Right ventricle myocardium superior (tissue), 1 donor: ENCODE measurements around the gene RUBCN. TPM values are rescaled to one million over a fixed set of nuclear protein-coding genes. Genes with fewer than 3 reads are reported as not detected.

Experiments used
- ATAC-seq: fragments of 200-7000 bp; cut with Tn5 transposase; one replicate; pipeline ENCODE4 v1.9.1; 2020; ENCODE audit warnings: mild to moderate bottlenecking; ENCODE audit not compliant: poor library complexity
- DNase-seq: peaks from one replicate; pipeline ENCODE4 v3.0.0-alpha.2; 2020
- intact Hi-C: fragments of 100-400 bp; cut with DNase I; formaldehyde crosslinking; loops from one replicate; pipeline ENCODE4 v1.11.2; 2022
- long read RNA-seq: library from polyadenylated mRNA; unstranded; transcript quantifications from one replicate; pipeline ENCODE4 v2.0.0, GENCODE V29; 2021
- total RNA-seq: library from RNA; stranded (reverse); fragmentation: NEBNext Ultra II Directional; extraction: Animal tissue kit (Norgen Biotek cat#: 25700); gene quantifications from one replicate; pipeline ENCODE4 v1.2.1, GENCODE V29; 2021
- donor health status: DM: no; HTN: yes; CAD: no; lungs with severe emphysema.

The RUBCN gene
- 15.1 TPM for total RNA-seq
- long read RNA-seq, partial matches to known transcripts: 0 of 4 reads
- long read RNA-seq, other reads (novel, unspliced or antisense): 3 of 4 reads

DNA sequence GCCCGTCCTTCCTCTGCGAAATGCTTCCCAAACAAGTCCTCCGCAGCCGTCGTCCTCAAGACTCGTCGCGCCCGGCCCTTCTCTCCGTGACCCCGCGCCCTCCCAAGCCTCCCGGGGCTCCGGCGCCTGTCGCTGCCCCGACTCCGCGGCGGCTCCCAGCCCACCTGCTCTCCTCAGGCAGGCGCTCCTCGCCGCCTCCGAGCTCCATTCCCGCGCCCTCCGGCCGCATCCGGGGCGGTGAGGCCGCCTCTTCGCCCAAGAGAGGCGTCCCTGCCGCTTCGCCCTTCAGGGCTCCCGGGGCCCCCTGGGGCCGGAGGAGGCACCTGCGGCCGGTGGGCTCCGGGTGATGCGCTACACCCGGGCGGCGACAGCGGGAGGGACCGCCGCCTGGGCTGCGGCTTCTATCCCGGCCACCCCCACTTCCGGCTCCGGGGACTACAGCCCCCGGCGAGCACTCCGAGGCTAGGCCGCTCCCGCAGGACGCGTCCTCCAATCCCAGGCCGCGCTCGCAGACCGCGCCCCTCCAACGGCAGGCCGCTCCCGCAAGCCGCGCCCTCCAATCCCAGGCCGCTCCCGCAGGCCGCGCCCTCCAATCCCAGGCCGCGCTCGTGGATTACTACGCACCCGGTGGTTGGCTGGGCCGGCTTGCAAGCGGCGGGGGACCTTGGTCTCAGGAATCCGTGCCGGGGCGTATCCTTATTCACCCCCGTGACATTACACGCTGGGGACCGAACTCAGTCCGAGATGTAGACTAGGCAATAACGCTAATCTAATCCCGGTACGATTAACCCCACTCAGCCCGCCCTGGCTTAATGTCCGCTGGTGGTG, at the start of gene RUBCN:
RUBCN (minus strand) TSS at position 414 of the 828 bp plus-strand sequence; CDS start at position 229, 185 bp downstream.
- ATAC-seq: peak; percentile 99
- intact Hi-C loops: no loop called here
- DNase-seq: peak; percentile 97

- no peak for DNase-seq
Measured at GRCh38 chr3:197784019-197784585, 47.4 kb upstream of the RUBCN start.

DNA sequence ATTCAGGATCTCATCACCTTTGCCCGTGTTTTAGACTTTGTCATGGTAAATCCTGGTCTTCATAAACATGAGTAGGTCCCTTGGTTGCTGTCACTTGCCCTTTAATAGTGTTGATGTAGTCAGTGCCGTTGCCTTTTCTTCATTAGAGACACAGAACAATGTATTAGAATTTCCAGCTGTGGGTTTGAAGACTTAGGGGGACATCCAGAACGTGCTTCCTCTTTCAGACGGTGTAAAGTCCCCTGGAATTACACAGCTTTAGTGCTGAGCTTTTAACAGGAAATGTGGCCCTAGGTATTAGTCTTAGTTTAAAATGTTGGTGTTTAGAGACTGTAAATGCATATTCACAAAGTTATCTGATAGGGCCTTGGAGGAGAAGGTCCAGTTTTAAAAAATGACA, 45.5 kb upstream of the RUBCN start:
- DNase-seq (no peak), ATAC-seq (no peak)
- intact Hi-C loops: no loop called here

More at GRCh38 chr3:197784019-197784585, 47.4 kb upstream of the RUBCN start:
- no peak for ATAC-seq
- intact Hi-C loops: no loop called here

GRCh38 chr3:197775317-197775716, 38.6 kb upstream of the RUBCN start:
- ATAC-seq (peak; percentile 15), DNase-seq (no peak)
- intact Hi-C loops: no loop called here

GRCh38 chr3:197761784-197762183, 25.1 kb upstream of the RUBCN start:
- DNase-seq (no peak), ATAC-seq (no peak)
- intact Hi-C loops: no loop called here

DNA sequence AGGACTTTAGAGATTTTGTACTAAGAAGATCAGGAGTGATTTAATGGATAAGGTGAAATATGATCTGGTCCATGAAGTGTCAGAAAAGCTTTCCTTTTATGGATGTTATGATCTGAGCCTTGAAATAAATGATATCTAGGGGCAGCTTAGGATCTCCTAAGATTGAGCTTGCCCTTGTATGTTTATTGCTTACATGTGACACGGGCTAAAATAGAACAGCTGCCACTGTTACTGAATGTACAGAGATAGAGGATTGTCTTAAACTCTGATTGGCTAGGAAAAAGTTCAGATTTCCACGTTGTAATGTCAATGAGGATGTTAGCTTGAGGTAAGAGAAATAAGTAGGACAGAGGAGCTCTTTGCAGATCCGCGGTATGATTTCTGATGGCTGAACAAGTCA, 21.8 kb upstream of the RUBCN start:
- ATAC-seq (peak; percentile 74), DNase-seq (no peak)
- intact Hi-C loops: no loop called here

DNA sequence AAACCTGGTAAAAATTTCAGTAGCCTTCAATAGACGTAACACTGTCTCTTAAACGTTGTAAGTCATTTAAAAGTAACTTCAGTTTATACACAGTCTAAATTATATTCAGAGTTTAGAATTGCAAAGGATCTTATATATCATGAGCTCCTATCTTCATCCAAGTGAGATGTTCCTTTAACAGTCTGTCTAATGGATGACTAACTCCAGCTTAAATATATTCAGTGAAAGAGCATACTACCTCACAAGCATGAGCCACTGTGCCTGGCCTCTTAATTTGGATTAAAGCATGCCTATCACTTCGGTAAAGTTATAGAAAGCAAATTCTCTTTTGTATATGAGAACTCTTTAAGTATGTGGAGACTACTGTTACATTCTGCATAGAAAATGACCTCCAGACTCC, 20.0 kb upstream of the RUBCN start:
- intact Hi-C loops: no loop called here
- DNase-seq (no peak), ATAC-seq (no peak)

DNA sequence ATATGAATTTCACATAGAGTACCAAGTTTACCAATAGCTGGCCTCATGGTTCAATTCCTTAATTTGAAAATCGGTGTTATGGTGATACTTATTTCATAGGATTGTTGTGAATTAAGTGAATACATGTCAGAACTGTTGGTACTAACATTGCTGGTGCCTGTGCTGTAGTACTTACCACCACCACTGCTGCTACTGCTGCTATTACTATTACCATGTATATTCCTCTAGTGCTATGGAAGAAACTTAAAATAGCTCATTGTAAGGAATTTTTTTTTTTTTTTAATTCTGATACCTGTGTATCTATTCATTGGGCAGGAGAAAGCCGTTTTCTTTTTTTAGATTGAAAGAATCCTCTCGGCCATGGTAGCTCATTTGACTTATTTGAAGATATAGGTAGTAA, 16.6 kb upstream of the RUBCN start:
- DNase-seq (no peak), ATAC-seq (no peak)
- intact Hi-C loops: no loop called here

GRCh38 chr3:197752107-197752506, 15.4 kb upstream of the RUBCN start:
- DNase-seq (no peak), ATAC-seq (no peak)
- intact Hi-C loops: no loop called here

- ATAC-seq (peak; percentile 5), DNase-seq (peak; percentile 79)
- intact Hi-C loops: no loop called here
Measured at GRCh38 chr3:197750858-197751737, 14.4 kb upstream of the RUBCN start.

GRCh38 chr3:197750396-197750831, 13.7 kb upstream of the RUBCN start:
- DNase-seq: peak; percentile 86
- intact Hi-C loops: no loop called here
- peak; percentile 76 for ATAC-seq

- ATAC-seq: peak; percentile 96
- intact Hi-C loops: no loop called here
Measured at GRCh38 chr3:197749601-197750395, 13.1 kb upstream of the RUBCN start, which contains the start of gene FYTTD1. FYTTD1 (plus strand) TSS chr3:197749883; CDS start chr3:197749972, 89 bp downstream.

GRCh38 chr3:197749315-197749600, 12.6 kb upstream of the RUBCN start:
- ATAC-seq (peak; percentile 23), DNase-seq (no peak)
- intact Hi-C loops: no loop called here

More at GRCh38 chr3:197749601-197750395, 13.1 kb upstream of the RUBCN start, which contains the start of gene FYTTD1:
- peak; percentile 96 for DNase-seq

DNA sequence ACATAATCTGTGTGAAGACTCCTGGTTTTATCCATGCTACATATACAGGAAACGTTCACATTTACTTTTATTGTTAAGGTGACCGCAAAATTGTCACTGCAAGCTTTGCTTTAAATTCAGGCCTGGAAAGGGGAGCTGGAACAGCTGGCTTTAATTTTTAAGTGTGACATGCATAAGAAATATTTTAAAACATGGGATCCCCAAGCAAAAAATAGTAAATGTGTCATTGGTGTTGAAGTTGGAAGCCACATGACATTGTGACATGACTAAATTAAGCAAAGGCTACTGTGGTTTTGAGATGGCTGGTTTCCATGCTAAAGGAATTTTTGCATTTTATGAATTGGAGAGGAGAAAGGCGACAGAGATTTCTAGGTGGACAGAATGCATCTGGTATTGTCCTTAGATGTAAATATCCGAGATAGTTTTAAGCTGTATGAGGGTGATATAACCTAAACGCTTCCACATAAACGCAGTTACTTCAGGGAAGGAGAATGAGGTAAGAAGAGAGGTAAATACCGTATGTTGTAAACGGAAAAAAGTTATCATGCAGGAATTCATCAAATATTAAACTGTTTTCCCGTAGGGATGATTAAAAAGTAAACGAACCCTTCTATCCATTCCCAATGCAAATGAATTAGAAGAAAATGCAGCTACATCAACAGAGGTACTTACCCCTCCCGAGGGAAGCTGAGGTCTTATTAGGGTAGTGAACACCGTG, 12.1 kb upstream of the RUBCN start:
- intact Hi-C loops: no loop called here
- ATAC-seq: no peak
- no peak for DNase-seq

- ATAC-seq (no peak), DNase-seq (no peak)
- intact Hi-C loops: no loop called here
Measured at GRCh38 chr3:197746801-197747237, 10.1 kb upstream of the RUBCN start.

- DNase-seq: no peak
- intact Hi-C loops: no loop called here
Measured at GRCh38 chr3:197746209-197746608, 9.5 kb upstream of the RUBCN start.

GRCh38 chr3:197742787-197743186, 6.1 kb upstream of the RUBCN start:
- intact Hi-C loops: no loop called here
- DNase-seq (no peak), ATAC-seq (no peak)

More at GRCh38 chr3:197746209-197746608, 9.5 kb upstream of the RUBCN start:
- no peak for ATAC-seq
